Panc1 (cell line): ENCODE measurements around the gene RAB4B. TPM values are rescaled to one million over a fixed set of nuclear protein-coding genes. Genes with fewer than 3 reads are reported as not detected.
"Not testable (repeated sequence)": the region's sequence is repeated elsewhere in the genome, so short reads cannot be mapped to it uniquely, and the experiment has no call there.

Experiments
- ATAC-seq: fragments of 200-7000 bp; cut with Tn5 transposase; 2 replicates; pipeline ENCODE4 v1.9.1; 2020; ENCODE audit warnings: mild to moderate bottlenecking, moderate library complexity
- BruUV-seq: library from RNA; stranded (reverse); fragments of 400-500 nt; replicated peaks from 2 replicates; lab custom pipeline; 2021; lab: Mats Ljungman, UMichigan
- CTCF ChIA-PET: fragments of 300-600 bp; sonication (Branson Sonifier 250); formaldehyde crosslinking; loops from one replicate; lab custom pipeline; 2022; ENCODE audit warnings: antibody characterized with exemption; lab: Charles Lee
- POLR2A ChIA-PET: fragments of 300-600 bp; sonication (Branson Sonifier 250); formaldehyde crosslinking; loops from one replicate; lab custom pipeline; 2022; ENCODE audit warnings: antibody characterized with exemption; lab: Charles Lee
- DNase-seq: peaks from one replicate; pipeline ENCODE4 v3.0.0-alpha.2; 2010; ENCODE audit warnings: low read depth, low spot score
- H3K27ac ChIP-seq: 2 replicates; pipeline ENCODE4 v1.5.1; 2011; ENCODE audit warnings: mild to moderate bottlenecking, low read length, inconsistent platforms
- H3K27me3 ChIP-seq: fragments of 200-500 bp; sonication (Bioruptor generic); 2 replicates; pipeline ENCODE4 v1.6.0; 2014; ENCODE audit warnings: low read length, inconsistent platforms; ENCODE audit not compliant: control insufficient read depth, insufficient read depth
- H3K36me3 ChIP-seq: fragments of 200-500 bp; sonication (Bioruptor generic); 2 replicates; pipeline ENCODE4 v1.5.1; 2014; ENCODE audit warnings: inconsistent platforms, mild to moderate bottlenecking, low read length, moderate library complexity; ENCODE audit not compliant: control insufficient read depth, insufficient read depth
- H3K4me1 ChIP-seq: 2 replicates; pipeline ENCODE4 v1.5.1; 2011; ENCODE audit warnings: inconsistent platforms, mild to moderate bottlenecking, low read length, moderate library complexity; ENCODE audit not compliant: control insufficient read depth, insufficient read depth
- H3K4me3 ChIP-seq, 2 experiments: 2 replicates each; pipeline ENCODE4 v1.5.1; 2011 to 2012; ENCODE audit warnings: low read depth in 2 of 2, low read length in 2 of 2, mild to moderate bottlenecking in 2 of 2, inconsistent platforms in 1 of 2, moderate library complexity in 1 of 2
- H3K9me3 ChIP-seq: fragments of 200-500 bp; sonication (Bioruptor generic); 2 replicates; pipeline ENCODE4 v1.5.1; 2014; ENCODE audit warnings: low read depth, mild to moderate bottlenecking, inconsistent platforms, low read length, moderate library complexity; ENCODE audit not compliant: control insufficient read depth, insufficient read depth
- CTCF ChIP-seq: fragments of 450-650 bp; IDR thresholded peaks from 2 replicates; pipeline ENCODE4 v1.5.1; 2017; ENCODE audit warnings: mild to moderate bottlenecking
- POLR2AphosphoS5 ChIP-seq: IDR thresholded peaks from 2 replicates; pipeline ENCODE4 v1.6.1; 2012; ENCODE audit warnings: mild to moderate bottlenecking, low read depth, low read length, moderate library complexity
- REST ChIP-seq, 2 experiments: IDR thresholded peaks; 2 replicates each; pipeline ENCODE4 v1.6.1; 2011 to 2012; ENCODE audit warnings: low read depth in 2 of 2, control low read depth in 1 of 2, low read length in 1 of 2, mild to moderate bottlenecking in 1 of 2, moderate library complexity in 1 of 2; ENCODE audit not compliant: insufficient read depth in 1 of 2
- SIN3A ChIP-seq: IDR thresholded peaks from 2 replicates; pipeline ENCODE4 v1.6.1; 2012; ENCODE audit warnings: low read depth, mild to moderate bottlenecking, low read length, moderate library complexity, borderline replicate concordance; ENCODE audit not compliant: insufficient read depth
- TCF7L2 ChIP-seq: IDR thresholded peaks from 2 replicates; pipeline ENCODE4 v1.6.1; 2011; ENCODE audit warnings: mild to moderate bottlenecking, low read depth, low read length, inconsistent platforms
- in situ Hi-C: cut with HindIII; loops from 2 replicates; pipeline ENCODE4 v1.10.0; 2016; ENCODE audit warnings: low sequenced_read_pairs, low pct_unique_long_range_greater_than_20kb
- intact Hi-C: fragments of 100-400 bp; cut with micrococcal nuclease; formaldehyde crosslinking; loops from one replicate; pipeline ENCODE4 v1.10.0; 2022; ENCODE audit not compliant: unreplicated experiment
- total RNA-seq: library from RNA; stranded (reverse); gene quantifications from one replicate; pipeline ENCODE4 v1.2.1, GENCODE V29; 2021; ENCODE audit not compliant: unreplicated experiment

The RAB4B gene
- total RNA-seq, 1 experiment from 2014 or later = 24.8 TPM

GRCh38 chr19:40832431-40832790 lies 54.4 kb downstream of the RAB4B start:
- BruUV-seq, ATAC-seq, H3K4me1 ChIP-seq, H3K27me3 ChIP-seq, H3K4me3 ChIP-seq, DNase-seq, in situ Hi-C loops, CTCF ChIA-PET, intact Hi-C loops, POLR2A ChIA-PET, H3K36me3 ChIP-seq, H3K9me3 ChIP-seq: not testable (repeated sequence)
- peak overlapping the region; percentile 29; the same call in 1 of the 2 replicates for H3K27ac ChIP-seq

- H3K36me3 ChIP-seq, intact Hi-C loops, in situ Hi-C loops: not testable (repeated sequence)
Observed at GRCh38 chr19:40833728-40834533, 55.9 kb downstream of the RAB4B start.

GRCh38 chr19:40836754-40837429 lies 58.8 kb downstream of the RAB4B start:
- no TSS peak for BruUV-seq
- TF ChIP-seq REST (IDR thresholded peaks at IDR 0.05; ENCODE audit: insufficient read depth in 1 of 2, low read depth in 2 of 2, low read length in 1 of 2) (no peak), POLR2AphosphoS5 (no peak), TCF7L2 (no peak), CTCF (no peak), SIN3A (no peak)
- H3K4me3 ChIP-seq = no peak overlapping the region
- ChIA-PET POLR2A (no interaction called here), CTCF (no interaction called here)
- intact Hi-C loops = no loop called here
- no peaks in the 10 kb centered on the region for H3K27me3 ChIP-seq
- H3K9me3 ChIP-seq = no peaks in the 10 kb centered on the region
- no peaks in the 10 kb centered on the region for H3K4me1 ChIP-seq
- in situ Hi-C loops = no loop called here
- DNase-seq = no peak
- no peak for ATAC-seq
- no peak overlapping the region for H3K27ac ChIP-seq
- no peaks in the 10 kb centered on the region for H3K36me3 ChIP-seq

More at GRCh38 chr19:40833728-40834533, 55.9 kb downstream of the RAB4B start:
- H3K4me3 ChIP-seq, ATAC-seq, H3K4me1 ChIP-seq, DNase-seq, BruUV-seq, H3K27me3 ChIP-seq, POLR2A ChIA-PET, H3K27ac ChIP-seq, H3K9me3 ChIP-seq: not testable (repeated sequence)
- CTCF ChIA-PET = interaction anchor here (0.6 kb wide), 1 partner anchor 31 kb away, joined by 5 read pairs; no protein-coding TSS in a partner anchor

- H3K9me3 ChIP-seq, H3K4me1 ChIP-seq, ATAC-seq, DNase-seq, BruUV-seq, H3K27me3 ChIP-seq, in situ Hi-C loops, H3K27ac ChIP-seq, CTCF ChIA-PET, intact Hi-C loops, H3K36me3 ChIP-seq, H3K4me3 ChIP-seq: not testable (repeated sequence)
- POLR2A ChIA-PET = interaction anchor here (0.7 kb wide), 1 partner anchor 309 kb away, joined by 10 read pairs; no protein-coding TSS in a partner anchor
Observed at GRCh38 chr19:40838477-40838876, 60.4 kb downstream of the RAB4B start.

GRCh38 chr19:40842012-40842411 lies 64.0 kb downstream of the RAB4B start:
- DNase-seq, BruUV-seq, POLR2A ChIA-PET, H3K4me1 ChIP-seq, in situ Hi-C loops, CTCF ChIA-PET, H3K27ac ChIP-seq, H3K36me3 ChIP-seq, intact Hi-C loops, ATAC-seq, H3K27me3 ChIP-seq, H3K4me3 ChIP-seq, H3K9me3 ChIP-seq: not testable (repeated sequence)
